ENCODE measurements around the gene TRIM15.
A peak's percentile ranks its signal among the peaks of the same experiment; 100 is the strongest.
"Not testable (repeated sequence)": the region's sequence is repeated elsewhere in the genome, so short reads cannot be mapped to it uniquely, and the experiment has no call there.

TRIM15 gene

DNA sequence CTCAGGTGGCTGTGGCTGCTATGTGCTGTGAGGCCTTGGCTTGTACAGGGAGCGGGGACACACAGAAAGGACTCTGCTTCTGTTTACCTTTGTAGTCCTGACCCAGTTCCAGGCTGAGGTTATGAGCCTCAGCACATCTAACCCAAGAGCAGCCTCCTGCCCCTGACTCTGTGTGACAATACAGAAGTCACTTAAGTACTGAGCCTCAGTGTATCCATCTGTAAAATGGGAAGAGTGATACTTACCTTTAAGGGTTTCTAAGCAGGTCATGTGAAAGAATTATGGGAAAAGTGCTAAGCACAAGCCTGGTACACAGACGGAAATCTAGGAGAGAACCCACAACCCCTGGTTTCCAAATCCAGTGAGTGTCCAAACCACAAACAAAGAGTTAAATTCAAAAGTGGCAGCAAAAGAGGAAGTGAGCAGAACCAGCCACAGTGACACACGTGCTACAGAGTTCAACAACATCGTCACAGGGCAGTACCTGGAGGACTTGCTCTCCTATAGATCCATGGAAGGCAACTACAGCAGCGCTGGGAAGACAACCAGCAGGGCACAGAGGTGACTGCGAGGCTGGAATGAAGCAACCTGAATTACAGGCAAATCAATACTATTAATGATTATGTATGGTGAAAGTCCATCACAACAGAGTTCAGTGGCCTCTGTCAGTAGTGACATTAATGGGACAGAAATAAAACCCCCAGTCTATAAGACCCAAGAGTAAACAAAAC lies 37.4 kb downstream of the TRIM15 start:
- no peak for DNase-seq

DNA sequence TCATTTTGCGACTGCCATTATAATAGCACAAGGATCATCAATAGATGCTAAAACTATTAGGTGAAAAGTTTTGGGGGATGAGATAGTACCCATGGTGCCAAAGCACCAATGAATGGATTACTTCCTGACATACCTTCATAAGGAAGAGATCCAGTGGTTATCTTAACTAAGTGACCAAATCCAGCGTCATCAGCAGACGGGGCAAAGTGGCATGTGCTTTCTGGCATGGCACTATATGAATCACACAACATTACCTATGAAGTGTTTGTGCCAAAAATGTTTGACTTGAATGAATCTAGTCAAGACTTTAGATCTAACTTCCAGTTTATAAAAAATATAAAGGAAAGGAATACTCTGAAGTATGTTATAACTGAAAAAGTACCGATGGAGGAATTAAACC lies 39.0 kb downstream of the TRIM15 start:
- no peak for DNase-seq

DNA sequence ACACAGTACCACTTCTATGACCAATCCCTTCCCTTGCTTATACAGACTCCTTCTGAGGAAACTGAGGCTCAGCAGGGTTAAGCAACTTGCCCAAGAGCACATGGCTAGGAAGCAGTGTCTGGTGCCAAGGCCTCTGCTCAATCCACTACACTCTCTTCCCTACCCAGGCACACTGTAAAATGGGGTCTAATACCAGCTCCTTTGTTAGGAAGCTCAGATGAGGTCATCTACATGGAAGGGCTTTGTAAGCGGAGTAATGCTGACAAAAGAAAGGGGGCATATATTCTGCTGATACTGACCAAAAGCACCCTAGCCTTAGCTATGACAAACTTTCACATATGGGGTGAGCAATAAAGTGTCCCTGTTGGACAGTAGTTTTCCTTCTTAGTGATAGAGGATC lies 40.8 kb downstream of the TRIM15 start:
- no peak for DNase-seq

- no peak for DNase-seq
Measured at GRCh38 chr6:30206152-30206551, 42.8 kb downstream of the TRIM15 start.

- DNase-seq: peak in 1 of 2 experiments; percentile 35
Measured at GRCh38 chr6:30206799-30207618, 43.7 kb downstream of the TRIM15 start.

GRCh38 chr6:30207619-30208295 lies 44.4 kb downstream of the TRIM15 start:
- no peak for DNase-seq

- DNase-seq: no peak
Measured at GRCh38 chr6:30211306-30211705, 48.0 kb downstream of the TRIM15 start.

DNA sequence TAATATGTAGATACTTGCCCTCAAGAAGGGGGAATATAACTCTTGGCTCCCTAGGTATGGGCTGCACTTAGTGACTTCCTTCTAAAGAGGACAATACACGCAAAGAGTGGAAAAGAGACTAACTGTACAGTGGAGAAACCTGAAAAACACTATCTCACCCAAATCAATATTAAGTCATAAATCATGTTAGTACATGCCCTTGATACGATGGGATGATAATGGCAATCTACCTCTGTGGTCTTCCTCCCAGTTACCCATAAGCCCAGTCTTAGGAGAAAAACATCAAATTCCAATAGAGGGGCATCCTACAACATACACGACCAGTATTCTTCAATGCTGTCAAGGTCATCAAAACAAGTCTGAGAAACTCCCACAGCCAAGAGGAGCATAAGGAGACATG lies 48.6 kb downstream of the TRIM15 start:
- DNase-seq: no peak

DNA sequence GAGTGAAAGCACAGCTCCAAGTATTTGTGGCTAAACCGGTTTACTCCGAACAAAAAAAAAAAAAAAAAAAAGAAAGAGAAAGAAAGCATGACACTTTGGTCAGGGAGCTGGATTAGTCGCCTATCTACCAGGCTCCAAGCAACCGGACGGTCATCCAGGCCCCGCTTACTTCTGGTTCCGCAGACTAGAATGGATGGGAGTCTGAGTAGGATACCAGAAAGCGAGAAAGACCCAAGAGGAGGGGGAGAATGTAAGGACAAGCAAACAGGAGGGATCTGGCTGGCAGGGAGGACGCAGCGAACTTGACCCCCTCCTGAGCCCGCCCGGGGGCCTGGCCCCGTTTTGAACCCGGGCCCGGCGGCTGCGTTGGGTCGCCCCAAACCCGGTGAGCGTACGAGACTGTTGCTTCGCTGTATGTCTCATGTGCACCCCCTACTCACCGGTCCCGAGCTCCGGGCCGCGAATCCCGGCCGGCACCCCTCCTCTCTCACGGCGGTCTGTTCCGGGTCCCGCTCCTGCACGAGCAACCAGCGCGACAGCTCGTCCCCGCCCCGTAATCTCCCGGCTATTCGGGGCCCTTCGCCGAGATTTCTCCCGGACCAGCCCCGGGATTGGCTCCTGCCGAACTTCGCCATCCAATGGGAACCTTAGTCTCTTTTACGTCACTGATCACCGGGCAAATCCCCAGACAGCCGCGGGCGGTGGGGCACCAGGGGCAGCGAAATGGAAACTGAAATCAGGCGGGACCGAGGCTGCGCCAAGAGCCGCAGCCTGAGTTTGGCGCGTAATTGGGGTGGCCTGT lies 49.7 kb downstream of the TRIM15 start, which contains the start of gene TRIM26:
Gene TRIM26 (minus strand): TSS at position 542 of the 802 bp plus-strand sequence. CDS start 14,303 bp downstream, outside the sequence.
- peak; percentile 93 to 96 for DNase-seq

DNA sequence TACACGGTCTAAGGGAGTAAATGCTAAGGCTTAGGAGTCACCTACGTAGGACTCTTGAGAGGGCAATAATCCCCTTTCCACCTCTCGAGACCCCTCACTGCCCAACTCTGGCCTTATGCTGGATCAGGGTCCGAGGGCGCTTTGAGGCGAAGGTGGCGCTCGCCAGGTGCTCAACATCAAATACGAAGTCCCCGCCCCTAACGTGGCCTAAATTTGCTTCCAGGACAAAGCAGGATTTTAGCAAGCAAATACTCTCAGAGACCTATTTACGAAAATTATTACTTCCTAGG lies 50.3 kb downstream of the TRIM15 start:
- DNase-seq: no peak

- DNase-seq: peak in 1 of 2 experiments; percentile 41
Measured at GRCh38 chr6:30213957-30214656, 50.8 kb downstream of the TRIM15 start.

DNA sequence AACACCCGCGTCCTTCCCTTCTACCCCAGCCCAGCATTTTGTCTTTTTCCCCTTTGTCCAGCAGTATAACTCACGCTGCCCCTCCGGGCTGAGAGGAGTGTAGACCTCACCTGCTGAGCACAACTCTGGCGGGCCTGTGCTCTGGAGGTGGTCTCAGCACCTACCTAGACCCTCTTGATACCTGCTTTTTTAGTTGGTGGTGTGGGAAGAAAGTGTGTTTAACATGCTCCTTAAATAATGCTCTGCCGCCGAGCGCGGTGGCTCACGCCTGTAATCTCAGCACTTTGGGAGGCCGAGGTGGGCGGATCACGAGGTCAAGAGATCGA lies 51.3 kb downstream of the TRIM15 start:
- no peak for DNase-seq

DNA sequence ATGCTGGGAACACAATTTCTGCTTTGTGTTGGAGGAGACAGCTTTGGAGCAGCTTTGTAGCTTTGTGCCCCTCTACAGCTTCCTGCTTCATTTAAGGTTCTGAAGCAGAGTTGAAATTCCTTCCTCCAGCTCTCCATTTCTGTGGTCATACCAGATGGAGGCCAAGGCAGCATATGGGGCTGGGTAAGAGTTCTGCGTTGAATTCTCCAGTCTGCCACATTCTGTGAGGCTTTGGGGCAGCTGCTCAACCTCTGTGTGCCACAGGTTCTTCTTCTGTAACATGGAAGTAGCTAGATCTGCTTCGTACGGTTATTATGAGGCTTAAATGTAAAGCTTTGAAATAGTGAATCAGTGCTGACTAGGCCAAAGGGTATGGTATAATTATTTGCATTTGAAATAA lies 52.8 kb downstream of the TRIM15 start:
- DNase-seq: peak in 1 of 2 experiments; percentile 55

DNA sequence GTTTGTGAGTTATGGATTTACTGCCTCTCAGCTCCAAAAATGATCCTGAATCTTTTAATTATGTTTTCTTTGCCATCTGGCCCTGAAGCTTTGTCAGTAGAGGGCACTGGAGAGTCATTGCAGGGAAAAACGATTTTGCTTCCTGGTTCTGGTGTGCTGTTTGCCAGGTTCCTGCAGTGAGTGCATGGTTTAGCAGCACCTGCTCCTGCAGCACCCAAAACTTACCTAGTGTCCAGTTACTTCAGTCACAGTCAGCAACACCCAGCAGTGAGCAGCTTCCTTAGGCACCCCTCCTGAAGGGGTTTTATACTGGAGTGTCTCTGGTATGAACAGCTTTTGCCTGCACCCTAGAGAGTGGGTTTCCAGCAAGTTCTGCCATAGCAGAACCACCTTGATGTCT lies 55.9 kb downstream of the TRIM15 start:
- DNase-seq: peak; percentile 37 to 68

- peak; percentile 44 to 73 for DNase-seq
Measured at GRCh38 chr6:30221395-30221794, 58.0 kb downstream of the TRIM15 start.

GRCh38 chr6:30221956-30222355 lies 58.6 kb downstream of the TRIM15 start:
- DNase-seq: not testable (repeated sequence)
